Upper lobe of left lung (tissue), 4 donors: ENCODE measurements around the gene NXF1.

Experiments
- CTCF ChIP-seq, 6 experiments: fragments of 450-650 bp in 4 of 6; fragments of 200-600 bp in 2 of 6; sonication (generic) in 2 of 6; IDR thresholded peaks; one replicate each; pipeline ENCODE4 v1.5.1; 2016 to 2019; ENCODE audit warnings: antibody characterized with exemption in 6 of 6
- POLR2A ChIP-seq, 4 donors: fragments of 450-650 bp; IDR thresholded peaks; one replicate each; pipeline ENCODE4 v1.5.1; 2016 to 2017; ENCODE audit warnings: antibody characterized with exemption in 4 of 4, mild to moderate bottlenecking in 2 of 4

GRCh38 chr11:62788991-62789390 lies 16.2 kb downstream of the NXF1 start:
- no peak for TF ChIP-seq CTCF (IDR thresholded peaks at IDR 0.05)
- TF ChIP-seq POLR2A (IDR thresholded peaks at IDR 0.05), result no peak
